Colonic mucosa (tissue), 4 donors: ENCODE measurements around the gene GALNT9. TPM values are rescaled to one million over a fixed set of nuclear protein-coding genes. Genes with fewer than 3 reads are reported as not detected.

Source experiments
- DNase-seq: peaks from one replicate; pipeline ENCODE4 v3.0.0-alpha.2; 2020
- H3K27ac ChIP-seq: fragments of 200-600 bp; one replicate; pipeline ENCODE4 v1.8.0; 2021
- H3K27me3 ChIP-seq: fragments of 200-600 bp; one replicate; pipeline ENCODE4 v1.8.0; 2021
- H3K36me3 ChIP-seq: fragments of 200-600 bp; one replicate; pipeline ENCODE4 v1.8.0; 2021
- H3K4me1 ChIP-seq: fragments of 200-600 bp; one replicate; pipeline ENCODE4 v1.8.0; 2021; ENCODE audit warnings: mild to moderate bottlenecking
- H3K4me3 ChIP-seq: fragments of 200-600 bp; one replicate; pipeline ENCODE4 v1.8.0; 2021
- H3K9ac ChIP-seq, 2 donors: one replicate each; pipeline ENCODE4 v1.7.0; 2013; ENCODE audit warnings: control low read depth in 2 of 2, low read depth in 2 of 2, low read length in 2 of 2
- H3K9me3 ChIP-seq: fragments of 200-600 bp; one replicate; pipeline ENCODE4 v1.8.0; 2021
- intact Hi-C: fragments of 100-400 bp; cut with DNase I; formaldehyde crosslinking; loops from one replicate; pipeline ENCODE4 v1.14.1; 2022
- total RNA-seq, 2 donors: library from RNA; stranded (reverse); fragmentation: NEBNext Ultra II Directional in 1 of 2; extraction: Animal tissue kit (Norgen Biotek cat#: 25700) in 1 of 2; gene quantifications; one replicate each; pipeline ENCODE4 v1.2.1, GENCODE V29; 2021
- TF ChIP-seq, protein P1 (sequence below): fragments of 200-600 bp; IDR thresholded peaks from one replicate; pipeline ENCODE4 v1.8.0; 2022; ENCODE audit warnings: antibody characterized with exemption, mild to moderate bottlenecking
- donor health status: healthy.
- donor health status: DM: no; HTN: no; CAD: no.
- donor health status: DM: no; HTN: no; CAD: no.

The GALNT9 gene
- total RNA-seq, 2 donors from 2014 or later: 0.45 TPM; not detected in 1

GRCh38 chr12:132292328-132293319, 36.8 kb downstream of the GALNT9 start:
- TF ChIP-seq, protein P1, sequence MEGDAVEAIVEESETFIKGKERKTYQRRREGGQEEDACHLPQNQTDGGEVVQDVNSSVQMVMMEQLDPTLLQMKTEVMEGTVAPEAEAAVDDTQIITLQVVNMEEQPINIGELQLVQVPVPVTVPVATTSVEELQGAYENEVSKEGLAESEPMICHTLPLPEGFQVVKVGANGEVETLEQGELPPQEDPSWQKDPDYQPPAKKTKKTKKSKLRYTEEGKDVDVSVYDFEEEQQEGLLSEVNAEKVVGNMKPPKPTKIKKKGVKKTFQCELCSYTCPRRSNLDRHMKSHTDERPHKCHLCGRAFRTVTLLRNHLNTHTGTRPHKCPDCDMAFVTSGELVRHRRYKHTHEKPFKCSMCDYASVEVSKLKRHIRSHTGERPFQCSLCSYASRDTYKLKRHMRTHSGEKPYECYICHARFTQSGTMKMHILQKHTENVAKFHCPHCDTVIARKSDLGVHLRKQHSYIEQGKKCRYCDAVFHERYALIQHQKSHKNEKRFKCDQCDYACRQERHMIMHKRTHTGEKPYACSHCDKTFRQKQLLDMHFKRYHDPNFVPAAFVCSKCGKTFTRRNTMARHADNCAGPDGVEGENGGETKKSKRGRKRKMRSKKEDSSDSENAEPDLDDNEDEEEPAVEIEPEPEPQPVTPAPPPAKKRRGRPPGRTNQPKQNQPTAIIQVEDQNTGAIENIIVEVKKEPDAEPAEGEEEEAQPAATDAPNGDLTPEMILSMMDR: no peak
- no peaks in the 10 kb centered on the region for H3K9me3 ChIP-seq
- no peak overlapping the region for H3K27ac ChIP-seq
- intact Hi-C loops: no loop called here
- H3K27me3 ChIP-seq: no peaks in the 10 kb centered on the region
- no peak overlapping the region for H3K9ac ChIP-seq
- DNase-seq: no peak
- no peak overlapping the region for H3K4me3 ChIP-seq
- no peaks in the 10 kb centered on the region for H3K4me1 ChIP-seq
- H3K36me3 ChIP-seq: no peaks in the 10 kb centered on the region

- no peaks in the 10 kb centered on the region for H3K9me3 ChIP-seq
- intact Hi-C loops: no loop called here
- H3K4me1 ChIP-seq: no peaks in the 10 kb centered on the region
- TF ChIP-seq, protein P1: no peak
- H3K27me3 ChIP-seq: no peaks in the 10 kb centered on the region
- H3K9ac ChIP-seq: no peak overlapping the region
- H3K36me3 ChIP-seq: no peaks in the 10 kb centered on the region
- H3K27ac ChIP-seq: no peak overlapping the region
- no peak overlapping the region for H3K4me3 ChIP-seq
- DNase-seq: no peak
These were observed 37.8 kb downstream of the GALNT9 start for GRCh38 chr12:132291402-132292175.

GRCh38 chr12:132290203-132290540, 39.2 kb downstream of the GALNT9 start:
- H3K9me3 ChIP-seq: no peaks in the 10 kb centered on the region
- no peak overlapping the region for H3K27ac ChIP-seq
- H3K36me3 ChIP-seq: no peaks in the 10 kb centered on the region
- intact Hi-C loops: no loop called here
- no peak for DNase-seq
- H3K27me3 ChIP-seq: no peaks in the 10 kb centered on the region
- H3K4me1 ChIP-seq: no peaks in the 10 kb centered on the region
- H3K4me3 ChIP-seq: no peak overlapping the region
- TF ChIP-seq, protein P1: no peak
- no peak overlapping the region for H3K9ac ChIP-seq

DNA sequence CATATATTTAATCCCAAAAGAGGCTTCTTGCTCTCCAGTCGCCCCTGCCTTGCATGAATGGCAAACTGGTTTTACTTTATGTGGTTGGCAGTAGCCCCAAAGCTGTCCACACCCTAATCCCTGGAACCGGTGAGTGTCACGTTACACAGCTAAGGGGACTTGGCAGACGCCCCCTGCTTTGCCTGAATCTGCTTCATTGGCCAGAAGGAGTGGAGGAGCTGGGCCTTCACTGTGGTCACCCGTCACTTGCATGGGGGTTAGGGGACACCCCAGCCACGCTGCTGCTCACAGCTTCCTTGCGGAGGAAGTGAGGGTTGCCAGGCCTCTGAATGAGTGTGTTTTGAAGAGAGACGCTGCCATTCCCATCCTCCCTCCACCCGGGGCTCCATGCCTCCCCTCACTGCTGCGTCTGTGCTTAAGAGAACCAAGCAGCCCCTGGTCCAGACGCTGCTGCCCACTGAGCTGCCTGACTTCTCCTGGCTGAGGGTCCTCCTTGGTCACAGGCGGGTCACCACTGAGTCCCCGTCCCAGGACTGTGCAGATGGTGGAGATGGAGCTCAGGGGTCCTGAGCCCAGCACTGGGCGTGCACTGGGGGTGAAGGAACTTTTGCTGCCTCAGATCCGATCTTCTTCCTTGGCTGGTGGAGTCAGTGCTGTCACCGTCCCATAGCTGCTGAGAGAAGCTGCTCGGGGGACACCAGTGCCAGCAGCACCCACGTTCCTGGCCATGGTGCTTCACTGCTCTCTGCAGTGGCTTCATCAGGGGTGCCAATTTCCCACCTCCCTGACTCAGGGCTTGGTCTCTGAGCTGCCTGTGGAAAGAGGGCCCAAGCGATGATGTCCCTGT, 39.8 kb downstream of the GALNT9 start:
- Histone ChIP-seq H3K4me1 (no peaks in the 10 kb centered on the region), H3K9ac (no peak overlapping the region), H3K27ac (no peak overlapping the region), H3K4me3 (no peak overlapping the region), H3K27me3 (no peaks in the 10 kb centered on the region), H3K9me3 (no peaks in the 10 kb centered on the region), H3K36me3 (no peaks in the 10 kb centered on the region)
- intact Hi-C loops: no loop called here
- DNase-seq: no peak
- TF ChIP-seq, protein P1: no peak
